ENCODE results near the gene SGSM2.

Gene SGSM2

DNA sequence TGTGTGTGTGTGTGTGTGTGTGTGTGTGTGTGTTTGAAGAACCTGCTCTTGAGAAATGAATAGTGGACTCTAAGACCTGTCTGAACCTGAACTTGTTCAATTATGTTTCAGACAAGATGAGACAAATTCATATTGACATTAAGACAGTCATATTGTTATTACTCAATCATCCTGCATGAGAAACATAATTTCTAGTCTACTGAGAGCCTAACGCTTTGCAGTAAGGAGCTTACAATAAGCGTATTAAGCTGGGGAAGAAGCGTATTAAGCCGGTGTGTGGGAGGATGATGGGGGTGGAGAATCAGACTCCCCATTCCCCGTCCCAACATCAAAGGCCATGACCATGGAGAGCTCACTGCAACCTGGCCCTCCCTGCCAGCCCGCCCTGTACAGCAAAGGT, 86.0 kb downstream of the SGSM2 start:
- in situ Hi-C loops (cut with MboI; ENCODE audit: low pct_unique_long_range_greater_than_20kb, low sequenced_read_pairs, unreplicated experiment), result no loop called here
- DNase-seq (ENCODE audit: low spot score), result no peak
- TF ChIP-seq, protein P1, sequence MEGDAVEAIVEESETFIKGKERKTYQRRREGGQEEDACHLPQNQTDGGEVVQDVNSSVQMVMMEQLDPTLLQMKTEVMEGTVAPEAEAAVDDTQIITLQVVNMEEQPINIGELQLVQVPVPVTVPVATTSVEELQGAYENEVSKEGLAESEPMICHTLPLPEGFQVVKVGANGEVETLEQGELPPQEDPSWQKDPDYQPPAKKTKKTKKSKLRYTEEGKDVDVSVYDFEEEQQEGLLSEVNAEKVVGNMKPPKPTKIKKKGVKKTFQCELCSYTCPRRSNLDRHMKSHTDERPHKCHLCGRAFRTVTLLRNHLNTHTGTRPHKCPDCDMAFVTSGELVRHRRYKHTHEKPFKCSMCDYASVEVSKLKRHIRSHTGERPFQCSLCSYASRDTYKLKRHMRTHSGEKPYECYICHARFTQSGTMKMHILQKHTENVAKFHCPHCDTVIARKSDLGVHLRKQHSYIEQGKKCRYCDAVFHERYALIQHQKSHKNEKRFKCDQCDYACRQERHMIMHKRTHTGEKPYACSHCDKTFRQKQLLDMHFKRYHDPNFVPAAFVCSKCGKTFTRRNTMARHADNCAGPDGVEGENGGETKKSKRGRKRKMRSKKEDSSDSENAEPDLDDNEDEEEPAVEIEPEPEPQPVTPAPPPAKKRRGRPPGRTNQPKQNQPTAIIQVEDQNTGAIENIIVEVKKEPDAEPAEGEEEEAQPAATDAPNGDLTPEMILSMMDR (IDR thresholded peaks at IDR 0.05; ENCODE audit: extremely low read depth, insufficient read depth, missing control alignments), result no peak

DNA sequence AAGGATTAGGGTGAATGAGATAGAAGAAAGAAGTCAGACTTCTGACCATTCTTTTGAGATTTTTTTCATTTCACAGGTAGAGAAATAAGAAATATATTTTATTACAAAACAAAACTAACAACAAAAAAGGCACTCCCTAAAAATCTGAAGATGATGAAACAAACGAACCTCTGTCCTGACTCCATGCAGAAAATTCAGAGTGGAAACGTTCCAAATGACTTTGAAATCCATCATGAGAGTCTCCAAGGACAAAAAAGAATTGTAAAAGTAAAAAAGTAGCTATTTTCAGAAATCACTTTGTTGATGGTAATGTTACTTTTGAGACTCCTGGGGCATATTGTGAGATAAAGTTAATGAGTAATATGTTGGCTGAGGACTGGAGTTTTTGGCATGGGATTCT, 89.9 kb downstream of the SGSM2 start:
- TF ChIP-seq, protein P1 (IDR thresholded peaks at IDR 0.05; ENCODE audit: extremely low read depth, insufficient read depth, missing control alignments), result no peak
- in situ Hi-C loops (cut with MboI; ENCODE audit: low pct_unique_long_range_greater_than_20kb, low sequenced_read_pairs, unreplicated experiment), result no loop called here
- no peak for DNase-seq (ENCODE audit: low spot score)

GRCh38 chr17:2427910-2428309, 90.6 kb downstream of the SGSM2 start:
- DNase-seq (ENCODE audit: low spot score), result no peak
- in situ Hi-C loops (cut with MboI; ENCODE audit: low pct_unique_long_range_greater_than_20kb, low sequenced_read_pairs, unreplicated experiment), result no loop called here
- TF ChIP-seq, protein P1 (IDR thresholded peaks at IDR 0.05; ENCODE audit: extremely low read depth, insufficient read depth, missing control alignments), result no peak

All from GM13977 (cell line).